Urinary bladder (tissue), 4 donors: Measurements from ENCODE around the gene ROPN1. TPM values are rescaled to one million over a fixed set of nuclear protein-coding genes. Genes with fewer than 3 reads are reported as not detected.

Source experiments
- DNase-seq: peaks from one replicate; pipeline ENCODE4 v3.0.0-alpha.2; 2015; ENCODE audit errors: extremely low spot score
- H3K27ac ChIP-seq: one replicate; pipeline ENCODE4 v1.5.1; 2013; ENCODE audit warnings: low read depth, mild to moderate bottlenecking, moderate library complexity
- H3K36me3 ChIP-seq: one replicate; pipeline ENCODE4 v1.6.1; 2013; ENCODE audit warnings: mild to moderate bottlenecking, moderate library complexity; ENCODE audit not compliant: insufficient read depth
- H3K4me1 ChIP-seq: one replicate; pipeline ENCODE4 v1.6.1; 2013; ENCODE audit warnings: mild to moderate bottlenecking, moderate library complexity; ENCODE audit not compliant: insufficient read depth
- H3K4me3 ChIP-seq: one replicate; pipeline ENCODE4 v1.5.1; 2013; ENCODE audit warnings: low read depth, low read length
- WGBS: extraction: QIAGEN DNeasy Blood & Tissue Kit; methylation state at CpG from one replicate; pipeline ENCODE4 v1.1.7; 2013; 5-methylcytosine and 5-hydroxymethylcytosine counted together
- polyA plus RNA-seq: library from polyadenylated mRNA; stranded (reverse); fragments of 200-250 nt; gene quantifications from one replicate; pipeline ENCODE4 v1.2.3, GENCODE V29; 2013
- total RNA-seq: library from RNA; depleted of rRNA; stranded (reverse); fragments of >200 nt; gene quantifications from one replicate; pipeline ENCODE4 v1.2.3, GENCODE V29; 2014
- donor health status: healthy with polysubstance abuse.
- donor health status: healthy.

ROPN1 gene
- total and polyA plus RNA-seq, 2 donors, result not detected

- Histone ChIP-seq H3K27ac (no peak overlapping the region), H3K36me3 (peaks cover 3% of the 10 kb centered on the region), H3K4me1 (no peaks in the 10 kb centered on the region), H3K4me3 (no peak overlapping the region)
- WGBS, result 97% methylated on average over 3 of the region's 3 CpGs
- DNase-seq, result no peak
Measured at GRCh38 chr3:123919353-123919752, 72.6 kb downstream of the ROPN1 start.

Other genes starting within 250 kb of the ROPN1 start
- 1,524 TPM for gene MYLK, start 107.8 kb downstream of the ROPN1 start, total RNA-seq
- gene MYLK, start 107.8 kb downstream of the ROPN1 start, polyA plus RNA-seq, result 1,651 TPM
- gene CCDC14, start 30.9 kb downstream of the ROPN1 start, total RNA-seq, result 114 TPM
- 15.9 TPM for gene CCDC14, start 30.9 kb downstream of the ROPN1 start, polyA plus RNA-seq
- gene KALRN, start 41.2 kb upstream of the ROPN1 start, total RNA-seq, result 25.0 TPM
- gene KALRN, start 41.2 kb upstream of the ROPN1 start, polyA plus RNA-seq, result 6.1 TPM